Stimulated activated CD4-positive, alpha-beta T cell treated with anti-CD3 and anti-CD28 coated beads, Interleukin-15, amount 100 ng/mL, for 48 hours (primary cell): ENCODE measurements around the gene TAF4B.
"Not testable (repeated sequence)": the region's sequence is repeated elsewhere in the genome, so short reads cannot be mapped to it uniquely, and the experiment has no call there.

Experiments used
- DNase-seq, 2 donors: peaks; one replicate each; pipeline ENCODE4 v3.0.0-alpha.2; 2020; ENCODE audit warnings: low read depth in 2 of 2

TAF4B gene

GRCh38 chr18:26233208-26233607, 7.0 kb downstream of the TAF4B start:
- DNase-seq: no peak

GRCh38 chr18:26237363-26237762, 11.1 kb downstream of the TAF4B start:
- DNase-seq: not testable (repeated sequence)

GRCh38 chr18:26238718-26239117, 12.5 kb downstream of the TAF4B start:
- not testable (repeated sequence) for DNase-seq

GRCh38 chr18:26242392-26242791, 16.1 kb downstream of the TAF4B start:
- not testable (repeated sequence) for DNase-seq

- DNase-seq: not testable (repeated sequence)
Observed at GRCh38 chr18:26245434-26245833, 19.2 kb downstream of the TAF4B start.

GRCh38 chr18:26252411-26252810, 26.2 kb downstream of the TAF4B start:
- DNase-seq: no peak

- DNase-seq: not testable (repeated sequence)
Observed at GRCh38 chr18:26254808-26255207, 28.6 kb downstream of the TAF4B start.

- DNase-seq: no peak
Observed at GRCh38 chr18:26255695-26256622, 29.7 kb downstream of the TAF4B start.

- DNase-seq: no peak
Observed at GRCh38 chr18:26258711-26259110, 32.5 kb downstream of the TAF4B start.

GRCh38 chr18:26259416-26259815, 33.2 kb downstream of the TAF4B start:
- not testable (repeated sequence) for DNase-seq

GRCh38 chr18:26262156-26262555, 35.9 kb downstream of the TAF4B start:
- no peak for DNase-seq

GRCh38 chr18:26267357-26267930, 41.2 kb downstream of the TAF4B start:
- DNase-seq: no peak

GRCh38 chr18:26268454-26268853, 42.2 kb downstream of the TAF4B start:
- DNase-seq: no peak

- DNase-seq: no peak
Observed at GRCh38 chr18:26271917-26272549, 45.8 kb downstream of the TAF4B start.

GRCh38 chr18:26277374-26277773, 51.1 kb downstream of the TAF4B start:
- DNase-seq: no peak

- no peak for DNase-seq
Observed at GRCh38 chr18:26279428-26279827, 53.2 kb downstream of the TAF4B start.

GRCh38 chr18:26286008-26286407, 59.8 kb downstream of the TAF4B start:
- no peak for DNase-seq

- DNase-seq: no peak
Observed at GRCh38 chr18:26287644-26288043, 61.4 kb downstream of the TAF4B start.

GRCh38 chr18:26290385-26290784, 64.1 kb downstream of the TAF4B start:
- DNase-seq: no peak

- no peak for DNase-seq
Observed at GRCh38 chr18:26293982-26294381, 67.7 kb downstream of the TAF4B start.

- DNase-seq: no peak
Observed at GRCh38 chr18:26298107-26298506, 71.9 kb downstream of the TAF4B start.

GRCh38 chr18:26301681-26302080, 75.4 kb downstream of the TAF4B start:
- DNase-seq: no peak

- not testable (repeated sequence) for DNase-seq
Observed at GRCh38 chr18:26303222-26303621, 77.0 kb downstream of the TAF4B start.
